GM19099 (cell line): ENCODE data around the gene ACKR1.

Experiments
- POLR2A ChIP-seq: IDR thresholded peaks from 3 replicates; pipeline ENCODE4 v1.6.1; 2011; ENCODE audit warnings: low read depth; ENCODE audit not compliant: insufficient read length; ENCODE audit errors: extremely low read depth

Gene ACKR1

GRCh38 chr1:159205225-159205624, 550 bp downstream of the ACKR1 start:
- no peak for TF ChIP-seq POLR2A

- no peak for TF ChIP-seq POLR2A
Observed at GRCh38 chr1:159206110-159206509, 1.4 kb downstream of the ACKR1 start.

- no peak for TF ChIP-seq POLR2A
Observed at GRCh38 chr1:159207080-159207479, 2.4 kb downstream of the ACKR1 start.

- no peak for TF ChIP-seq POLR2A
Observed at GRCh38 chr1:159207774-159208173, 3.1 kb downstream of the ACKR1 start.

GRCh38 chr1:159208175-159208825, 3.6 kb downstream of the ACKR1 start:
- TF ChIP-seq POLR2A: no peak

GRCh38 chr1:159209061-159209460, 4.4 kb downstream of the ACKR1 start:
- TF ChIP-seq POLR2A: no peak

GRCh38 chr1:159211331-159212136, 6.9 kb downstream of the ACKR1 start:
- TF ChIP-seq POLR2A: no peak

- TF ChIP-seq POLR2A: no peak
Observed at GRCh38 chr1:159212596-159212995, 7.9 kb downstream of the ACKR1 start.

GRCh38 chr1:159214149-159214760, 9.6 kb downstream of the ACKR1 start:
- no peak for TF ChIP-seq POLR2A

GRCh38 chr1:159218649-159219636, 14.3 kb downstream of the ACKR1 start:
- no peak for TF ChIP-seq POLR2A

- TF ChIP-seq POLR2A: no peak
Observed at GRCh38 chr1:159222075-159222865, 17.6 kb downstream of the ACKR1 start.

GRCh38 chr1:159223004-159223403, 18.3 kb downstream of the ACKR1 start:
- TF ChIP-seq POLR2A: no peak

- no peak for TF ChIP-seq POLR2A
Observed at GRCh38 chr1:159228554-159228953, 23.9 kb downstream of the ACKR1 start.
